ENCODE data around the gene VPS33A. TPM values are rescaled to one million over a fixed set of nuclear protein-coding genes. Genes with fewer than 3 reads are reported as not detected.
A peak's percentile ranks its signal among the peaks of the same experiment; 100 is the strongest.

VPS33A gene
- total RNA-seq, 1 experiment from 2014 or later, result 16.5 TPM

DNA sequence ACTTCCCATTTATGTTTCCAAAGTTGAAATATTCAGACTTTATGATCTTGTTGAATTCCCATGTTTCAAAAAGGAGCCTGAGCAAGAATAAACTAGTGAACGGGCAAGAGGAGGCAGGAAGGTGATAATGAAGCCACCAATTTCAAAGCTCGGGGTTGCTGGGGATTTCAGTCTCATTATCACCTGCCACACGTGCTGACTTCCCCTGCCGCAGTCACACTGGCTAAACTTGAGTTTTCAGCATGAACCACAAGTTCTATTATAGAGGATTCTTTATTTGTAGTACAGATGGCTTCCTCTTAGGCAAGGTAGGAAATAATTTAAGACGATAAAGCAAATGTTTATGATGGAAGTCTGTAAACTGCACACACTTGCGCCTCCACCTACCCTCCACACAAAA is 22.3 kb downstream of the VPS33A start:
- TF ChIP-seq, protein P1, sequence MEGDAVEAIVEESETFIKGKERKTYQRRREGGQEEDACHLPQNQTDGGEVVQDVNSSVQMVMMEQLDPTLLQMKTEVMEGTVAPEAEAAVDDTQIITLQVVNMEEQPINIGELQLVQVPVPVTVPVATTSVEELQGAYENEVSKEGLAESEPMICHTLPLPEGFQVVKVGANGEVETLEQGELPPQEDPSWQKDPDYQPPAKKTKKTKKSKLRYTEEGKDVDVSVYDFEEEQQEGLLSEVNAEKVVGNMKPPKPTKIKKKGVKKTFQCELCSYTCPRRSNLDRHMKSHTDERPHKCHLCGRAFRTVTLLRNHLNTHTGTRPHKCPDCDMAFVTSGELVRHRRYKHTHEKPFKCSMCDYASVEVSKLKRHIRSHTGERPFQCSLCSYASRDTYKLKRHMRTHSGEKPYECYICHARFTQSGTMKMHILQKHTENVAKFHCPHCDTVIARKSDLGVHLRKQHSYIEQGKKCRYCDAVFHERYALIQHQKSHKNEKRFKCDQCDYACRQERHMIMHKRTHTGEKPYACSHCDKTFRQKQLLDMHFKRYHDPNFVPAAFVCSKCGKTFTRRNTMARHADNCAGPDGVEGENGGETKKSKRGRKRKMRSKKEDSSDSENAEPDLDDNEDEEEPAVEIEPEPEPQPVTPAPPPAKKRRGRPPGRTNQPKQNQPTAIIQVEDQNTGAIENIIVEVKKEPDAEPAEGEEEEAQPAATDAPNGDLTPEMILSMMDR (IDR thresholded peaks at IDR 0.05; ENCODE audit: unreplicated experiment), result no peak
- no peaks in the 10 kb centered on the region for H3K27me3 Mint-ChIP-seq (ENCODE audit: insufficient read depth, unreplicated experiment)
- POLR2A ChIA-PET, result interaction anchor here (0.6 to 1.8 kb wide), 4 partner anchors 9 to 79 kb away, joined by 3 to 5 read pairs (median 4); partner anchors contain the start of gene DIABLO
- DNase-seq (ENCODE audit: unreplicated experiment), result no peak
- no peak overlapping the region for H3K27ac Mint-ChIP-seq (ENCODE audit: low read depth, unreplicated experiment)
- no peaks in the 10 kb centered on the region for H3K9me3 Mint-ChIP-seq (ENCODE audit: unreplicated experiment)
- no TSS peak for BruUV-seq (replicated peaks)
- H3K36me3 Mint-ChIP-seq (ENCODE audit: insufficient read depth, unreplicated experiment), result peaks cover 48% of the 10 kb centered on the region
- peaks cover 2% of the 10 kb centered on the region for H3K4me1 Mint-ChIP-seq (ENCODE audit: insufficient read depth, unreplicated experiment)
- H3K4me3 Mint-ChIP-seq (ENCODE audit: unreplicated experiment), result no peak overlapping the region
- CTCF ChIA-PET, result no interaction called here
- intact Hi-C loops (cut with micrococcal nuclease), result no loop called here

DNA sequence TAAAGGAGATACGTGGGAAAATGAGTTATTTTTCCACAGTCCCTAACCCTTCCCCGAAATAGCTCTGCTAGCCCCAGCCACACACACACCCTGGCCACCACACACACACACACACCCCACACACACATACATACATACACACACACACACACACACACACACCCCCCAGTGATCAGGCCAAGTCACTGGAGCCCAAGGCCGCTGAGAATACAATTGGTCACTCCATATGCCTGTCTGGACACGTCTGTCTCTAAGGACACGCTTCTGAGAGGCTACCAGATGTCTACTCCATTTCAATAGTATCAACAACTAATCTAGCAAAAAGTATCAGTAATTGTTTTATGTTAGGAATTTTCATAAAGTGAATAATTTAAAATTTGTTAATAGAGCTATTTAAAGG is 27.4 kb downstream of the VPS33A start:
- DNase-seq (ENCODE audit: unreplicated experiment), result peak; percentile 42
- Mint-ChIP-seq H3K36me3 (ENCODE audit: insufficient read depth, unreplicated experiment) (peaks cover 63% of the 10 kb centered on the region), H3K4me1 (ENCODE audit: insufficient read depth, unreplicated experiment) (peaks cover 6% of the 10 kb centered on the region), H3K9me3 (ENCODE audit: unreplicated experiment) (no peaks in the 10 kb centered on the region), H3K4me3 (ENCODE audit: unreplicated experiment) (no peak overlapping the region), H3K27me3 (ENCODE audit: insufficient read depth, unreplicated experiment) (no peaks in the 10 kb centered on the region), H3K27ac (ENCODE audit: low read depth, unreplicated experiment) (peak overlapping the region; percentile 76)
- TF ChIP-seq, protein P1 (IDR thresholded peaks at IDR 0.05; ENCODE audit: unreplicated experiment), result no peak
- BruUV-seq (replicated peaks), result no TSS peak
- CTCF ChIA-PET, result interaction anchor here (0.6 to 1.2 kb wide), 3 partner anchors 14 to 1808 kb away, joined by 4 to 5 read pairs (median 5); no protein-coding TSS in a partner anchor
- intact Hi-C loops (cut with micrococcal nuclease), result no loop called here
- POLR2A ChIA-PET, result interaction anchor here (0.7 to 1.6 kb wide), 3 partner anchors 11 to 29 kb away, joined by 3 to 7 read pairs (median 6); partner anchors contain the start of gene DIABLO

DNA sequence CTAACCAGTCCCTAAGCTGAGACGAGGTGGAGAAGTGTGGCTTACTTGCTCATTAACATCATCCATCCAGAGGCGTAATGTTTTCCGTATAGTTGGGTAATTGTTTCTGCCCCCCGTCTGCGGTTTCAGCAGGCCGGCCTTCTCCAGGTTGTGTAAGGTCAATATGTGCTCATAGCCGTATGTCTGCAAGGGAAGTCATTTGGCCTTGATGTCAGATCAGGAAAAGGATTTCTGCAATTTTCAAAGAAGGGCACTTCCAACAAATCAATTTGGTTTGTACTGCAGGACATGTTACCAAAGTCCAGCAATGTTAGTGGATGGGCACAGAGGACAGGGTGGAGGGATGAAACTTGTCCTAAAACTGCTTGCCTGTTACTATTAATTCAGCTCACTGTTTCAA is 30.6 kb downstream of the VPS33A start:
- ChIA-PET POLR2A (interaction anchor here (0.5 to 1.2 kb wide), 3 partner anchors 10 to 161 kb away, joined by 3 to 4 read pairs (median 3); partner anchors contain the start of gene DIABLO), CTCF (interaction anchor here (0.7 to 1.2 kb wide), 3 partner anchors 24 to 120 kb away, joined by 3 to 4 read pairs (median 4); no protein-coding TSS in a partner anchor)
- H3K4me3 Mint-ChIP-seq (ENCODE audit: unreplicated experiment), result no peak overlapping the region
- TF ChIP-seq, protein P1 (IDR thresholded peaks at IDR 0.05; ENCODE audit: unreplicated experiment), result no peak
- H3K9me3 Mint-ChIP-seq (ENCODE audit: unreplicated experiment), result no peaks in the 10 kb centered on the region
- DNase-seq (ENCODE audit: unreplicated experiment), result no peak
- H3K27me3 Mint-ChIP-seq (ENCODE audit: insufficient read depth, unreplicated experiment), result no peaks in the 10 kb centered on the region
- H3K4me1 Mint-ChIP-seq (ENCODE audit: insufficient read depth, unreplicated experiment), result peaks cover 6% of the 10 kb centered on the region
- H3K36me3 Mint-ChIP-seq (ENCODE audit: insufficient read depth, unreplicated experiment), result peaks cover 75% of the 10 kb centered on the region
- BruUV-seq (replicated peaks), result no TSS peak
- intact Hi-C loops (cut with micrococcal nuclease), result no loop called here
- H3K27ac Mint-ChIP-seq (ENCODE audit: low read depth, unreplicated experiment), result no peak overlapping the region

DNA sequence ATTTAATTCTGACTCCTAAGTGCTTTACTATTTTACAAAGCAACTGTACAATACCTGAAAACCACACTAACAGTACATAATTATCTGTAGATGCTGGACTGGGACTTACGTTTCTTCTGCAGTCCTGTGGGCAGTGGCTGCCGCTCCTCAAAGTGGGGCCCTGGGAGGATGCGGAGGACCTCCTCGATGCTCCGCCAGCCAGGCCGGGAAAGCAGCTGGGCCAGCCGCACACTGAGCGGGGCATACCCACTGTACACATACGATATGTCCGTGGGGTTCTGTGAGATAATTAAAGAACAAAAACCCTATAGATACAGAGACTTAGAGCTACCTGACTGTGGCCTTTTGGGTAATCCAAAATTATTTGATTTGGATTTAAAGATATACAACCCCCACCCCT is 33.6 kb downstream of the VPS33A start:
- DNase-seq (ENCODE audit: unreplicated experiment), result no peak
- H3K27me3 Mint-ChIP-seq (ENCODE audit: insufficient read depth, unreplicated experiment), result no peaks in the 10 kb centered on the region
- POLR2A ChIA-PET, result interaction anchor here (0.6 kb wide), 1 partner anchor 8 kb away, joined by 3 read pairs; no protein-coding TSS in a partner anchor
- no peak overlapping the region for H3K4me3 Mint-ChIP-seq (ENCODE audit: unreplicated experiment)
- no TSS peak for BruUV-seq (replicated peaks)
- H3K27ac Mint-ChIP-seq (ENCODE audit: low read depth, unreplicated experiment), result no peak overlapping the region
- no peaks in the 10 kb centered on the region for H3K9me3 Mint-ChIP-seq (ENCODE audit: unreplicated experiment)
- TF ChIP-seq, protein P1 (IDR thresholded peaks at IDR 0.05; ENCODE audit: unreplicated experiment), result no peak
- H3K4me1 Mint-ChIP-seq (ENCODE audit: insufficient read depth, unreplicated experiment), result no peaks in the 10 kb centered on the region
- peaks cover 60% of the 10 kb centered on the region for H3K36me3 Mint-ChIP-seq (ENCODE audit: insufficient read depth, unreplicated experiment)
- intact Hi-C loops (cut with micrococcal nuclease), result no loop called here
- CTCF ChIA-PET, result interaction anchor here (0.5 to 1.1 kb wide), 2 partner anchors 110 to 1561 kb away, joined by 3 to 5 read pairs; no protein-coding TSS in a partner anchor

All from MCF 10A (cell line).